GM19035 (cell line): Measurements from ENCODE around the gene GLI3.

Experiments
- ATAC-seq: cut with Tn5 transposase; IDR thresholded peaks from one replicate; pipeline ENCODE4 v1.9.1; 2021; ENCODE audit not compliant: unreplicated experiment

GLI3 gene

GRCh38 chr7:42236266-42236975 lies 588 bp downstream of the GLI3 start:
- peak; percentile 22 for ATAC-seq

- no peak for ATAC-seq
Measured at GRCh38 chr7:42235741-42236161, 1.3 kb downstream of the GLI3 start.

GRCh38 chr7:42234736-42235135 lies 2.3 kb downstream of the GLI3 start:
- no peak for ATAC-seq

- ATAC-seq = no peak
Measured at GRCh38 chr7:42233695-42234331, 3.2 kb downstream of the GLI3 start.

- ATAC-seq = no peak
Measured at GRCh38 chr7:42233171-42233570, 3.8 kb downstream of the GLI3 start.

- no peak for ATAC-seq
Measured at GRCh38 chr7:42232275-42232674, 4.7 kb downstream of the GLI3 start.

- no peak for ATAC-seq
Measured at GRCh38 chr7:42231043-42231787, 5.8 kb downstream of the GLI3 start.

- peak; percentile 39 for ATAC-seq
Measured at GRCh38 chr7:42227936-42228591, 8.9 kb downstream of the GLI3 start.

GRCh38 chr7:42227541-42227935 lies 9.5 kb downstream of the GLI3 start:
- ATAC-seq = peak; percentile 69

- no peak for ATAC-seq
Measured at GRCh38 chr7:42227021-42227420, 10.0 kb downstream of the GLI3 start.

GRCh38 chr7:42226354-42226941 lies 10.6 kb downstream of the GLI3 start:
- ATAC-seq = no peak

- ATAC-seq = no peak
Measured at GRCh38 chr7:42224391-42225003, 12.5 kb downstream of the GLI3 start.

GRCh38 chr7:42222891-42223290 lies 14.1 kb downstream of the GLI3 start:
- ATAC-seq = no peak

GRCh38 chr7:42222125-42222524 lies 14.9 kb downstream of the GLI3 start:
- no peak for ATAC-seq

GRCh38 chr7:42221304-42221703 lies 15.7 kb downstream of the GLI3 start:
- ATAC-seq = no peak

- ATAC-seq = no peak
Measured at GRCh38 chr7:42219447-42219846, 17.6 kb downstream of the GLI3 start.

GRCh38 chr7:42218248-42218647 lies 18.8 kb downstream of the GLI3 start:
- no peak for ATAC-seq

- ATAC-seq = no peak
Measured at GRCh38 chr7:42217548-42217947, 19.5 kb downstream of the GLI3 start.

- ATAC-seq = no peak
Measured at GRCh38 chr7:42217053-42217452, 20.0 kb downstream of the GLI3 start.

GRCh38 chr7:42214060-42214679 lies 22.8 kb downstream of the GLI3 start:
- ATAC-seq = no peak
